CD4-positive, alpha-beta T cell treated with Interleukin-17A for 1 hour (primary cell): ENCODE measurements around the gene NKAIN2.
"Not testable (repeated sequence)": the region's sequence is repeated elsewhere in the genome, so short reads cannot be mapped to it uniquely, and the experiment has no call there.

ENCODE experiments used
- DNase-seq: peaks from one replicate; pipeline ENCODE4 v3.0.0-alpha.2; 2020

NKAIN2 gene

DNA sequence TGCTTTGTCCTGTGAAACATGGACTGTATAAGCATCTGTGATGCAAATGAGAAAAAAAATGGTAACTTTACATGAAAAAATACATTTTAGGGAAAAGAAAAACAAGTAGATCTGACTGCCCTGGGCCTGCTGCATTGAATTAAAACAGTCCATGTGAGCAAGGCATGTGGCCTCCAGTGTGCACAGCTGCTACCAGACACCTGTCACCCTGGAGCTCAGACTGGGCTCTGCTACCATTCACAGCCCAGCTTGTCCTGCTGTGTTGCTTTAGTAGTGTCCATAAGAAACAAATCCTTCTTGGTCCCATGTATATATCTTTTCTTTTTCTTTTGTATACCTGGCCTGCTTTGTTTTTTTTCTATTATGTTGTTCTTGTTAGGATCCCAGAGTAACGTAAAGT, 315.9 kb downstream of the NKAIN2 start:
- no peak for DNase-seq

GRCh38 chr6:124123617-124124209, 320.0 kb downstream of the NKAIN2 start:
- no peak for DNase-seq

DNA sequence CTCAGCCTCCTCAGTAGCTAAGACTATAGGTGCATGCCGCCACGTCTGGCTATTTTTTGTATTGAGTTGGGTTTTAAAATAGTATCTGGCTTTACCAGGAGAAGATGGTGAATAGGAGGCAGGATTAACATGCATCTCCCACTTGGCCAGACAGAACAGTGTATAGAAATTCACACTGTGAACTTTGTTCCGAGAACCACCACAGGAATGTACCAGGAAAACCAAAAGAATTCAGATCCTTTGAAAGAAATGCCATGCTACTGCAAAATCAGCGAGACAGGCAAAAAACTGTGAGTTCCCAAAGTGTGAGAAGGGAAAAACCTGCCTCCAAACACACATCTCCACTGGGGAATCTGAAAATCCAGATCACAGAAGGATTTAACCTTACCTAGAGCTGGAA, 327.6 kb downstream of the NKAIN2 start:
- DNase-seq = no peak

DNA sequence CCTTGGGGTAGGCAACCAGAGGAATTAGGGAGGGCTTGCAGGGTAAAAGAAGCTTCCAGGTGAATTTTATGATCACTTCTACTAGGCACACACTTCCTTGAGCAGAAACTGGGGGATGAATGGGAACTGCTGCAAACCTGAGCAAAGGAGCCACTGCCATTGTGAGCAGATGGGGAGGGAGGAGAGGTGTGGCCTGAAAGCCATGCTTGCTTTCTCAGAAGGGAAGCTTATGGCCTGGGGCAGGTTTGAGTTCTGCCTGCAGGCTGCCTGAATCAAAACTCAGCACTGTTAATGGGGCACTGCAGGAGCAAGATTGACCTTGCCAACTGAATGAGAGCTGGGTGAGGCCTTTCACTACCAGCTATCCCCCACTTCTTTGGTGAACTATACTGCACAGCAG, 328.1 kb downstream of the NKAIN2 start:
- no peak for DNase-seq

DNA sequence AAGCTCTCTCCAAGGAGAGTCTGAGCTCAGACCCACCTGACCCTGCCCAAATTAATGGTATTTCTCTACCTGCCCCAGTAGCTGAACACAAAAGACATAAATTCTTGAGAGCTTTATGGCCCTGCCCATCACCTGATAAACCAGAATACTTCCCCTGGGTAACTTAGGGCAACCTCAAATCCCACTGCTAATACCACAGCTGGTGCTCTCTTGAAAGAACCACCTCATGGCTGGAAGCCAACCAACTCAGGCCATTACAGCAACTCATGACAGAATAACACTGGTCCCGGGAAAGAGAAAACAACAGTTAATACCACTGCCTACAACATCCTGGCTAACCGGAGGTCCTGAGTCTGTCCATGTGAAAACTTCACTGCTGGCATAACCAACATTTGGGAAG, 328.6 kb downstream of the NKAIN2 start:
- DNase-seq = no peak

GRCh38 chr6:124142852-124143251, 339.2 kb downstream of the NKAIN2 start:
- DNase-seq = no peak

GRCh38 chr6:124143435-124143834, 339.8 kb downstream of the NKAIN2 start:
- no peak for DNase-seq

DNA sequence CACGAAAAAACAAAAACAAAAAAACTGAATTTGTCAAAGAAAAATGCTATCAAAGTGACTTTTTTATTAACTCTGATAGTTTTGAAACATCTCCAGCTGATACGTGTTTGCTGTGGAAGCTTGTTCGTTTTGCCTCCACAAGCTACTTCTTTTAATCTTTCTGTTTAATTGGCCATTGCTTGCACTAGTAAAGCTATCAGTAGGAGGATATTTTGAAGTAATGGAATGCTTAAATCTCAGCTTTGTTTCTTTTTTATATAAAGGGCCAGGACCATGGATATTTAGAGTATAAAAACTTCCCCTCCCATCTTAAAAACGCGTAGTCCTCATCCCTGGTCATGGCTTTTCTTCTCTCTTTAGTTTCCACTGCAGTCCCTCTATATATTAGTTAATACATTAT, 344.0 kb downstream of the NKAIN2 start:
- no peak for DNase-seq

DNA sequence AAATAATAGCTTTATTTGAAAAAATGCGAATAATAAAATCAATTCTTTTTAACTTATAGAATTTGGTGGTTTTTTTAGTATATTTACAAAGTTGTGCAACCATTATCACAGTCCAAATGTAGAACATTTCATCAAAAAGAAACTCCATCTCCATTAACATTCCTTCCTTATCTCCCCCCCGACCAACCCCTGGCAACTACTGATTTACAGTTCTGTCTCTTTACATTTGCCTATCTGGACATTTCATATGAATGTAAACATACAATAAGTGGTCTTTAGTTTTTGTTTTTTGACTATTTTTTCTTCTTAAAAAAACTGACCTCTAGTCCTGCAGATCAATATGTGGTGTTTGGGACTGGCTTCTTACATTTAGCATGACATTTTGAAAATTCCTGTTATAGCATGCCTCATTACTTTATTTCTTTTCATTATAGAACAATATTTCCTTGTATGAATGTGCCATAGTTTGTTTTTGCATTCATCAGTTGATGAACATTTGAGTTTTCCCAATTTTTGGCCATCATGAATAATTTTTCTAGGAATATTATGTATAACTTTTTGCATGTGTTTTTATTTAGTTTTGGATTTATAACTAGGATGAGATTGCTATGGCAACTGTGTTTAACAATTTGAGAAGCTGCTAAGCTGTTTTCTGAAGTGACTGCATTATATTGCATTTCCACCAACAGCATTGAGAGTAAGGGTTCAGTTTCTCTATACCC, 344.7 kb downstream of the NKAIN2 start:
- DNase-seq = no peak

GRCh38 chr6:124149646-124150045, 346.0 kb downstream of the NKAIN2 start:
- no peak for DNase-seq

GRCh38 chr6:124158024-124158423, 354.4 kb downstream of the NKAIN2 start:
- DNase-seq = no peak

DNA sequence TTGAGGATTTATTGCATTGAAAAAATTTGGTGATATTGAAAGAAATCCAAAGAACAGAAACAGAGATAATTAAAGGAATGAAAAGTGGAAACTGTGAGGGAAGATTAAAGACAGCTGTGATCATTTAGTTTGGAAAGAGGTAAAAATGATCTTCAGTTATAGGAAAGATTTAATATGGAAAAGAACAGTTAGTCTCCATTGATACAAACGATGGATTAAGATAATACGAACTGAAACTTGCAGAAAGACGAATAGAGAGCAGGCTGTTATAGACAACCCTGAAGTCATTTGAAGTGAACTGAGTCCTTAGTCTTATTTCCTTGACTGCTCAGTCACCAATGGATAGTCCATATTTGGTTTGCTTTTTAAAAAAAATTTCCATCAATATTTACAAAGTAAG, 360.0 kb downstream of the NKAIN2 start:
- DNase-seq = no peak

- no peak for DNase-seq
Observed at GRCh38 chr6:124164343-124164742, 360.7 kb downstream of the NKAIN2 start.

DNA sequence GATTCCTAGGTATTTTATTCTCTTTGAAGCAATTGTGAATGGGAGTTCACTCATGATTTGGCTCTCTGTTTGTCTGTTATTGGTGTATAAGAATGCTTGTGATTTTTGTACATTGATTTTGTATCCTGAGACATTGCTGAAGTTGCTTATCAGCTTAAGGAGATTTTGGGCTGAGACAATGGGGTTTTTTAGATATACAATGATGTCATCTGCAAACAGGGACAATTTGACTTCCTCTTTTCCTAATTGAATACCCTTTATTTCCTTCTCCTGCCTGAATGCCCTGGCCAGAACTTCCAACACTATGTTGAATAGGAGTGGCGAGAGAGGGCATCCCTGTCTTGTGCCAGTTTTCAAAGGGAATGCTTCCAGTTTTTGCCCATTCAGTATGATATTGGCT, 363.6 kb downstream of the NKAIN2 start:
- not testable (repeated sequence) for DNase-seq

DNA sequence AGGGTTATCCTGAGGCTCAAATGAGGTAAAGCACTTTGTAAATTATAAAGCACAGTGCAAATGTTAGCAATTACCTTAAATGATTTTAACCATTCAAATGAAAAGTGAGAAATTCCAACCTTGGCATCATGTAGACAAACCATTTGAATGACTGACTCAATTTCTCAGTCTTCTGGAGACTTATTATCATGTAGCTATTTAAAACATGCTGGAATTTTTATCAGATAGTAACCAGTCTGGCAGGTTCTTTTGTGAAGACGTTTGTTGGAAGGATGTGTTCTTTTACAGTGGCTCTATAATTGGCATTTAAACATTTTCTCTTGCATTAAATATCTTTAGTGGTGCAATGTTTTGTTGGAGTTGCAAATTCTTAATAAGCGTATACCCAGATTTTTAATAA, 386.6 kb downstream of the NKAIN2 start:
- DNase-seq = no peak

- DNase-seq = no peak
Observed at GRCh38 chr6:124193132-124193531, 389.5 kb downstream of the NKAIN2 start.

DNA sequence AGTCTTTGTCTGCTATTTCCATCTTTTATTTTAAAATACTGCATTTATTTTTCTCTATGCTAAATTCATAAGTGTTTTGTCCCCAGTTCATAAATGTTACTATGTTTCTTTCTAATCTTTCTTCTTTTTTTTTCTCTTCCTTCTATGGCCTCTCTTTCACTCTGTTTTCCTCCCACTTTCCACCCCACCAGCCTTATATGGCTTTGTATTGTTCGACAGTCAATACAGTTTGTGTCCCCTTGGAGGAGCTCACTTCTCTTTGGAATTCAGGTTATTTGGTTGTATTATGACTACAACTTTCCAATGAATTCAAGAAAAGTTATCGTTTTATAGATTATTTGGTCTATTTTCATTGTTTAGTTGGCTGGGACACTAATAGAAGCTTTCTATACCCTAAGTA, 393.5 kb downstream of the NKAIN2 start:
- no peak for DNase-seq

- no peak for DNase-seq
Observed at GRCh38 chr6:124199286-124199685, 395.6 kb downstream of the NKAIN2 start.

GRCh38 chr6:124200661-124201060, 397.0 kb downstream of the NKAIN2 start:
- no peak for DNase-seq

DNA sequence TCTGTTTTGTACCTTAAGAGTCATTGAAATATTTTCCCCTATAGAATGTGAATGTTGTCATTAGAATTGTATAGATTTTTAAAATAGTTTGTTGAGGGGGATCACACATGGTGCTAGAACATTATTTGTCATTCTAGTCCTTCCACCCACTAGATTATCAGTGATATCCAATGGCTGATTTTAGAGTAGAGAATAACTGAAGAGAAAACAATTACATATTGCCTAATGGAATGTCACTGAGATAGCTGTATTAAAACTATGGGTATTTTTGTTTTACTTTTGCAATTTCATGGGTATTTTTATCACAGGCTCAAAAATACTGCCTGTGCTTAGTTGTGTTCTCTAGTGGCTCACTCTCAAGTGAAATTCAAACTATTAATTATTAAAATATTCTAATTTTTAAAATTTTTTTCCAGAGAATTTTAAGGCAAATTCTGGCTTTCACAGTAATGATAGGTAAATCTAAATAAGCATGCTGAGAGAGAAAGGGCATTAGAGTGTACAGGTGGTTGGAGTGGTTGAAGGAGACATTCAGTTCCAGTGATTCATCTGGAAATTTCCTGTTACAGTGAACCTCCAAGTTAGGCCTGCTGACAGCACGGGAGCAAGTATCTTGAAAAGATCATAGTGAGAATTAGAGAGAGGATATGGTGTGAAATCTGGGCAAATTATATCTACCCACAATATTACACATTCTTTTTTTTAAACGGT, 399.6 kb downstream of the NKAIN2 start:
- DNase-seq = no peak

- DNase-seq = no peak
Observed at GRCh38 chr6:124203812-124204167, 400.1 kb downstream of the NKAIN2 start.

GRCh38 chr6:124205921-124206320, 402.3 kb downstream of the NKAIN2 start:
- no peak for DNase-seq

DNA sequence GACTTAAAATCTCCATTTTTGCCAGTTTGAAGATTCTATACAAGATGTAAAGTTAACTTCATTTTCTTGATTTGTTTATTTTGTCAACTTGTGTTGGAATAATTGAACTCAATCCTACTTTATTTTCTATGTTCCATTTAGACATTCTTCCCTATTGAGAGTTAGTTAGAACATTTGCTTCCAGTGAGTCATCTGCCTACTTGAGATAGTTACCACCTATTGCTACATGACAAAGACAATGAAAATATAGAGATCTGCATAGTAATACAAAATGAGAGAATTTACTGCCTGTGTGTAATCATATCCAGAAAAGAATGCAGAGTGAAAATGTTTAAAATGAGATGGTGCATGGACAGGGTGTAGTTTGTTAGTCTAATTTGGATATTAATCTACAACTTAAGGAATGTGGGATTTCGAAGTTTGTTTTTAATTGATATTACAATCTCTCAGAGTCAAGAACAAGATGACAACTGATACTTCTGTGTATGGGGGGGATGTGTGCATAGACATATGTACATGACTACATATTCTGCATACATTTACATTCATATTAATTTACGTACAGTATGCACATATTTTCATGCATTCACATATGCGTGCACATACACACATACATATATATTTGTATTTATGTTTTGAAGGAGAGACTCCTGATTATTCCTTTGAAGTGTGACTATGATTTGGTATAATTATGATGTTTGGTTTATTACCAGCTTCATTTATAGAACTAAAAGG, 420.1 kb downstream of the NKAIN2 start:
- no peak for DNase-seq

- no peak for DNase-seq
Observed at GRCh38 chr6:124226396-124226795, 422.7 kb downstream of the NKAIN2 start.
